ENCODE results near the gene XRCC4.

Gene XRCC4

DNA sequence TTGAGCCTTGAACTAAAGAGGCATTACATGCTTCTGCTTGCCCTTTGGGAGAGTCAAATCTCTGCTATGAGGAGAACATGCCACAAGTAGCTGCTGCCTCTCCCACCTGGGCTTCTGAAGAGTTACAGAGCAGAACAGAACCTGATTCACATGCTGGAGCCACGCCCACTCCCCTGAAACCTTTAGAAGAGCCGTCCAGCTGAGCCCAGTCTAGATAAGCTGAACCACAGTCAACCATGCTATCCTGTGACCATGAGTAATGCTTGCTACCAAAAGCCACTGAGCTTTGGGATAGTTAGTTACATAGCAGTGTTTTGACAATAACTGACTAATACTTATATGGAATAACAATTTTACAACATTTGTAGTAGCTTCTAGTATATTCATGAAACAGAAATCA, 283.2 kb downstream of the XRCC4 start:
- no peak for DNase-seq

DNA sequence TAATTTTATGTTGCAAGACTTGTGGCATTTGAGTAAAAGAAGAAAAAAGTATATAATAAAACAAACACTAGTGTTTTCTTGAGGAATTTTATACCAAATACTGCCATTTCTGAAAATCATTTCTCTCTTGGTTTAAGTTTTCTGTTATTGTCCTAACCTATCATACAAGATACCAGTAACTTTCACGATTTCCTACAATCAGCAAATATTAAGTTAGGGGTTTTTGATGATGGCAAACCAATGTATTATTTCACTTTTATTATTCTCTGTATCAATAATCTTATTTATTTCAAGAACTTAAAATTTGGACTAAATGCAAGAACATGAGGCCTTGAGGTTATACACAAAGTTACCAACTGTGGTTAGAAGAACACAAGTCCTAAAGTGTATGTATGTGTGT, 285.2 kb downstream of the XRCC4 start:
- no peak for DNase-seq

DNA sequence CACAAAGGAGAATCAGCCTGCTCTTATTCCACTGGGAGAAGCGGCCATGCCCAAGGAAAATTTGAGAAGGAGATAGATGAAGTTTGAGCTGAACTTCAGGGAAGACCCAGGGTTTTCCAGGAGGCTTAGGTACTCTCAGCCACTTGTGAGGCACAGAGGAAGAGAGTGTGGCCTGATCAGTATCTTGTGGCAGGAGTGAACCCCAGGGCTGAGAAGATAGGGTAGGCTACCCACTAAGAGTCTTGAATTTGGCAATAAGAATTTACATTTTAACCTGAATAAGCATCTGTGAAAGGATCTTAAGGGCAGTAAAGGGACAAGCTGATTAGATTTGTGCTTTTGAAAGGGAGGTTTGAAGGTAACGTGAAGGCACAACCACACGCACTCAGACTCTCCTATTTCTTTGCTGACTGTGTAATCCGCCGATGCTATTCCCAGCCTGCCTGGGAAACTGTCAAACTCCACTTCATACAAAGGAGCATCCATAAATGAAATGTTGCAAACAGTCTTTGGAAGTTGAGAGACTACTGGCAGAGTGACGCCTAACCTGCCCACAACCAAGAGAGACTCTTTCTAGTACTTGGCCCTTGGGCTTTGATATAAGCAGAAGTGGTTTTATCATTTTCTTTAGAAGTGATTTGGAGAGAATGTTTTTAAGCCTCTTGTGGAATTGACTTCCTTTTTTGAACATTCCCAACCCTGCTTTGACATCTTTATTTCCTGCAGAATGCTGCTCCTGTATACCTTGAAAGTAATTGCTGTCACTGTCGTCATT, 286.0 kb downstream of the XRCC4 start:
- no peak for DNase-seq

- no peak for DNase-seq
These were observed 286.5 kb downstream of the XRCC4 start for GRCh38 chr5:83363886-83364275.

- DNase-seq: no peak
These were observed 287.3 kb downstream of the XRCC4 start for GRCh38 chr5:83364312-83365299.

GRCh38 chr5:83368319-83368718, 291.0 kb downstream of the XRCC4 start:
- no peak for DNase-seq

- DNase-seq: no peak
These were observed 291.5 kb downstream of the XRCC4 start for GRCh38 chr5:83368835-83369234.

- no peak for DNase-seq
These were observed 293.6 kb downstream of the XRCC4 start for GRCh38 chr5:83370957-83371356.

DNA sequence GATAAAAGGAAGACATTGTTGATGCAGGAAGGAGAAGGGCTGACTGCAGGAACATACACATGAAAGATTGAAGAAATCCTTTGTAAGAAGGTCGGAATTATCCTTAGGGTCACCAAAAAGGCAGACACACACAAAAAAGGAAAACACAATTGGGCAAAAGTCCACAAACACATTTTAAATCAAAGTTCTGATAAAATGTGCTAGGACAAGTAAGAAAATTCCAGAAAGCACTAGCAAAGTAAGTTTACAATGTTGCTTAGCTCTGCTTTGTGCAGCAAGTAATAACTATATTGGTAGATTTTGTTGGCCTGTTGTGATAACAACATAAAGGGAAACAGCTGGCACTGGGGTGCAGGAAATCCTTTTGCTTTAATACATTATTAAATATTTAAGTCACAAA, 294.4 kb downstream of the XRCC4 start:
- no peak for DNase-seq

DNA sequence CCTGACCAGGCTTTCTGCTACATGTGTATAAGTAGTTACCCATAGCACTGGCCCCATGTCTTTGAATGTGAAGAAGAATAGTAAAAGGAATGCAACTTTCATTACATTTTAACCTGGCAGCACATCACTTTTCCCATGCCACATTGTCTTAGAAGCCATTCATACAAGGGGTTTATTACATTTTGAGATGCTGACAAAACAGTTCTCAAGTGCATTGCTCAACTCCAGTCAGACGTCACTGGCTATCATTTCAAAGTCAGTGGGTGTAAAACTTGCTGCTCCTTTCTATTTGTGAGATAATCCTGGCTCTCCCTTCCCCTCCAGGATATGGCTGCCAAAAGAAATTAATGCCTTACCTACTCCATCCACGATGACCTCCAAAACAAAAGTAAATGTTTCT, 297.2 kb downstream of the XRCC4 start:
- DNase-seq: no peak

GRCh38 chr5:83375049-83375745, 297.9 kb downstream of the XRCC4 start:
- no peak for DNase-seq

DNA sequence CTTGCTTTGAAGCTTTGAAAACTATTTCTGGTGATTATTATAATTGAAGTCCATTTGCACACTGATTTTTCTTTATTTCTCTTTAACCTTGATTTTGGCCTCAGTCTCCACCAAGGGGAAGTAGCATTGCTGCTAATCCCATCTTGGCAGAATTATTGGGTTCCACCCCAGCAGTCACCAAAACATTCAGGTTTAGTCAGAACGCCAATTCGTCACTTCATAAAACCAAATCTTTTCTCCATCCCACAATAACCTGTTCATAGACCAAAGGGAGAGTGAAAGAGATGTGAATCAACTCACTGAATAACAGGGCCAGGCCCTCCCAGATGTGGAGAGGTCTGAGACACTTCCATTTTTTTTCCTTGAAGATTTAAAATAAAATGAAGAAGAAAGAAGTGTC, 299.1 kb downstream of the XRCC4 start:
- DNase-seq: no peak

DNA sequence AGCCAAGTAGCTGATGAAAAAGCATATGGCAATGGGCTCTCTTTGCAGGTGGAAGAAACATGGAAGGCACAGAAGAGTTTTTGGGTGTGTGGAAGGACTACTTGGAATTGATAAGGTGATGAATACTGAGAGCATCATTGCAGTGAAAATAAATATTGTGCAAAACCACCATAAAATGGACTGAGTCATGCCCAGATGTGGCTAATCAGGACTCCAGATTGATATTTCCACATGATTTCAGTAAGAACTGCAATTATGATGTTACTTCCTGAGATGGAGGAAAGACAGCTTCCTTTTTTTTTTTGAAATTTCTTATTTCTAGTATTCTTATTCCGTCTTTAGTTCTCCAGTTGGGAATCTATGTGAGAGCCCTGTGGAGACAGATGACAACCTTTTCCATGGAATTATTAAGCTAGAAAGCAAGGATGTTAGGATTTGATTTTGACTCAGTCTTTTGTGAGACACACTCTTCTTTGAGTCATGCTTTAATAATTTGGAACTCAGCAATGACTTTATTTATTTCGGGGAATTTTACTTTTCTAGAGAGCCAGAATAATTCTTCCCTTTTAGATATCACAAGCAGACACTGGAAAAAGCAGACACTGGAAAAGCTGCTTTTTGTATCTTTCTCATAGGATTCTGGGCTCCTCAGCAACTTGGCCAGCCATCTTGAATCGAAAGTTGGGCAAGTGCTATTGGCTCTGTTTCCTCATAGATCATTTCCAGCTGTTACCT, 300.0 kb downstream of the XRCC4 start:
- DNase-seq: no peak

DNA sequence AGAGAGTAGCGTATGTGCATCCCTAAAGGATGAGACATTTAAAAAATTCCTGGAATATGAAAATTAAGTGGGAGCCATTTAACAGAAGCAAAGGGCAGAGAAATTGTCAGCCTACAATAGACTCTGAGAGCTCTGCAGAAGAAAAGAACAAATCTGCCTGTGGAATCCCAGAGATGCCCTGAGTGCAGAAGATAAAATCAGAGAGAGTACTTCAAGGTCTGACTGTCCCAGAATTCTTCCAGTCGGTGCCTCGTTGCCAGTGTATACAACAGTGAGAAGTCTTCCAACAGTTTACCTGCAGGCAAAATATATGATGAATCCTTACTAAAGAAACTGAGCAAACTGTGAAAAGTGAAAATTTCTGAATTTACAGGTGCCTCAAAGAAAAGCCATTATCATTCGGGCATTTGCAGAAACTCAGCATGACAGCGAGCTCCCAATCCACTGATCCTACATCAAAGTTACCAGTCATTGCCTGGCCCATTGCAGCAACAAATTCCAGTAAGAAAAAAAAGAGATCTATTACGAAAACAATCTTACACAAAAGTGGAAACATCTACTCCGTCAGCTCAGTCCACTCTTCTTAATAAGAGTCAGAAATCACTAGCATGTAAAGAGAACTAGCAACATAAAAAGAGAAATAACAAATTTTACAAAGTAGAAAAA, 301.4 kb downstream of the XRCC4 start:
- DNase-seq: no peak

DNA sequence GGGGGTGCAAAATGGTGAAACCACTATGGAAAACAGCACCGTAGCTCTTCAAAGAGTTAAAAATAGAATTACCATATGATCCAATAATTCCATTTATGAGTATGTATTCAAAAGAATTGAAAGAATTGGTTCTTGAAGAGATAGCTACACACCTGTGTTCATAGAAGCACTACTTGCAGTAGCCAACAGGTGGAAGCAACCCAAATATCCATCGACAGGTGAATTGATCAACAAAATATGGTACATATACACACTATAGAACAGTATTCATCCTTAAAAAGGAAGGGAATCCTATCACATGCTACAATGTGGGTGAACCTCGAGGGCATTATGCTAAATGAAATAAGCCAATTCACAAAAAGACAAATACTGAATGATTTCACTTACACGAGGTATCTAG, 308.5 kb downstream of the XRCC4 start:
- DNase-seq: no peak

DNA sequence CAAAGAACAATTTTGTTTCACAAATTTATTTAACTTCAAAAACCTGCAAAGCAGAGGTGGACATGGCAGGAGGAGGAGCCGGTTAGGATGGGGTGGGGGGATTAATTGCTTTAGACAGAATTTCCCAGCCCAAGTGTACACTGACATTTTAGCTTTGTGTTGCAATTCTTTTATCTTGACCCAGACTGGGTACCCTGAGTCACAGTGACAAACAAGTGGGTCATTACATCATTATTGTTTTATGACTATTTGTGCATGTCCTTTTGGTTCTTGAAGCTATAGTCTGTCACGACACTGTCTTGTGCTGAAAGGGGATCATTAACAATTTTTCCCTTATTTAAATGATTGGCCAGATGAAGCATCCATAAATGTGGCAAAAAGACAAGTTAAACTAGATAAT, 309.7 kb downstream of the XRCC4 start:
- DNase-seq: no peak

DNA sequence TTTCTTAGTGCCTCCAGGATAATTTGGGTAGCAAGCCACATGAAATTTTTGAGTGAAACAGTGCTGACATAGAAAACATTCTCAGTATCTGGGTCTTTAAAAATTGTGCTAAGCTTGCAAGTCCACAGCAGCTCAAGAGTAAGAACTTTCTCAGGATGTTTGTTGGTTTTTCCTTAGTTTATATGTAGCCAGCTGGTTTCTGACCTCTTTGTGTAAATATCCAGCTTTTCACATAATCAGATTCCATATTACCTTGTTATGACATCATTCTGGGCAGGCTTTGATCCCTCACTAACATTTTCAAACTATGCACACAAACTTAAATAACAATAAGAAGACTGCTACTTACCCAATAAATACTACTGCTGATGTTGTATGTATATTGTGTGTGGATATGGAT, 311.3 kb downstream of the XRCC4 start:
- no peak for DNase-seq

GRCh38 chr5:83392766-83393503, 315.6 kb downstream of the XRCC4 start:
- no peak for DNase-seq

DNA sequence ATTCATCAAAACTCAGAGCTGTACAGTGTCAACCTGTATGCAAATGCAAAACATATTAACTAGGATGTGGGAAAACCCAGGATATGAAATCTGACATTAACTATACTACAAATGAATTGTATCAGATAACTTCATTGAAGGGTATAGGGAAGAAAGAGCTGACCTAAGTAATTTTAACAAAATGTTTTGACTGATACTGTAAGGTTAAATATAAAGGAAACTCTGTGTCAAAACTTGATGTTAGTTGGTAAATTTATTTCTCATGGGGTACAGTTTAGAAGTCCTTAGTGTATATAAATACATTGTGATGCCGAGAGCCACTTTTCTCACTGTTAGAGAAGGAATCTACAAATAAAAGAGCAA, 316.1 kb downstream of the XRCC4 start:
- DNase-seq: no peak

GRCh38 chr5:83394190-83394589, 316.8 kb downstream of the XRCC4 start:
- no peak for DNase-seq

DNA sequence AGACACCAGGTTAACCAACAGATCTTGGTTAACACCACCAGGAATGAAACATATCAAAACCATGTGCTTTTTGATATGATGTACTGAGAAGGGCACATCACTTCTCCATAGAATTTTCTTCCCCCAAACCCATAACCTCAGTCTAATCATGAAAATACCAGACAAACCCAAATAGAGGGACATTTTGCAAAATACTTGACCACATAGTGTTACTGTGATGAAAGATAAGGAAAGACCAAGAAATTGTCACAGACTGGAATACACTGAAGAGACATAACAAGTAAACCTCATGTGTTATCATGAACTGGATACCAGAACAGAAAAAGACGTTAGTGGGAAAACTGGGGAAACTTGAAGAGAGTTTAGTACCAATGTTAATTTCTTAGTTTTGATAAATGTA, 319.3 kb downstream of the XRCC4 start:
- no peak for DNase-seq

DNA sequence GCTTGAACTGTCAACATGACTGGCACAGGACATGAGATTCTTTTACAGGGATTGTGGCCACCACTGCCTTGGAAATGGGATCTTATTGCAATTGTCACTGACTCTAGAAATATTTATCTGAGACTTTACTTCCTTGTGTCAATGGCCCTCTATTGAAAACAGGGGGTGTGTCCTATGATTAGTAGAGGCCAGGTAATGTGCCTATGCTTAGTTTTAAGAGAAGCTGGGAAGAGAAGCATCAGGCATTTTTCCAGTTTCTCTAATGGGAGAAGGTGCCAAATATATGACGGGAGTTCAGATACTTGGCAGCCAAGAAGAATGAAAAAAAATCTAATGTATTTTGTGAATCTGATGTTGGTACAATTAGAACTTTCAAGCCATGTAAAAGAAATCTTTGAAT, 320.3 kb downstream of the XRCC4 start:
- DNase-seq: no peak

All from activated T-cell treated with anti-CD3 and anti-CD28 coated beads, Interleukin-2, amount 50 U/mL, for 48 hours (primary cell).